ENCODE results near the gene EPHB6.

EPHB6 gene

DNA sequence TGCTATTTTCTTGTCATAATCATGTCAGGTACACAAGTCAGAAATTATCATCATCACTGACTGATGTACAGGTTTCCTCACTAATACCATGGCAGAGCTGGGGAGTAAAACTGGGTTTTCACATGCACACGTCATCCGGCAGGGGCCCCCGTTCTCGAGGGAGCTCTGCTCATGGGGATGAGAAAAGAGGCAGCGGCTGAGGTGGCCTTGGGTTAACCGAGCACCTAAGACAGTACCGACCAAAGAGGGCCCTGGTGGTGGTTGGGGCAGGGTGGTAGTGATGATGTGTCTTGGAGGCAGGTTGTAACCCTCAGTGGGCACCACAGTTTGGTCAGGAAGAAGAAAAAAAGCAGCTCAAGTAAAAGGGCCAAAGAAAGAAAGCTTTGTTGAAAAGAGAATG, 42.8 kb downstream of the EPHB6 start:
- Histone ChIP-seq H3K36me3 (ENCODE audit: control insufficient read depth, insufficient read depth, low read length) (no peaks in the 10 kb centered on the region), H3K4me3 (ENCODE audit: low read depth, low read length) (no peak overlapping the region), H3K27ac (no peak overlapping the region), H3K9ac (no peak overlapping the region), H2AFZ (no peak overlapping the region), H3K4me1 (no peaks in the 10 kb centered on the region), H3K4me2 (ENCODE audit: low read length) (no peak overlapping the region), H3K79me2 (no peaks in the 10 kb centered on the region), H3K27me3 (ENCODE audit: control insufficient read depth, insufficient read depth, low read length) (no peaks in the 10 kb centered on the region), H3K9me3 (ENCODE audit: control insufficient read depth, low read length) (no peaks in the 10 kb centered on the region)
- TF ChIP-seq CTCF (IDR thresholded peaks at IDR 0.05) = no peak

DNA sequence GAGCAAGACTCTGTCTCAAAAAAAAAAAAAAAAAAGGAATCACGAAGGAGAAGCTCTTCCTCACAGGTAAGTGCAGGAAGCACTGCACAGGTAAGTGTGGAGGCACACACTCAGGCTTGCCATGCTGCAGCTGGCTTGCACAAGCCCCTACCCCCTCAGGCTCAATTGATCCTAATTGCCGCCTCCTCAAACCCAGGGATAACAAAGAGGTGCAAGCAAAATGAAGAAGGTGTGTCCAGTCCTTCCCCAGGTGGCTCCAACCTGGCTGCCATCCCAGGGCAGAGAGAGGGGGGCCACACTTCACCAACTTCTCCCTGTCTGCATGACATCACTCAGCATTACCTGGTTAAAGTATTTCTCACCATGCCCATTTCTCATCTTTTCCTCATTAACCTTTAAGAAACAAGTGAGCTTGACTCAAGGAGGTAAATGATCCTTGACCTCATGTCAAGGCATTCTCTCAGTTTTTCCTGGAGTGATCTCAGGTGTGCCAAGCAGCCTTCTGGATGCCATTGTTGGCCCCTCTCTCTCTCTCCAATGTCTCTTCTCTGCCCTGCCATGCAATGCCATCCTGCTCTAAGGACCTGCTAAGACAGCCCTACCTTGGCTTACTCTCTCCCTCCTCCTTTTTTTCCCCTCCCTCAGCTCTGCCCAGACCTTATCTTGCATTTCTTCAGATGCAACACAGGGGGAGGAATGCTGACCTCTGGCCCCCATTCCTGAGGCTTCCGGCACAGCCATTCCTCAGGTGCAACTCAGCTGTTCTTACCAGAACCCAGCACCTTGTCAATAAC, 43.7 kb downstream of the EPHB6 start:
- TF ChIP-seq CTCF (IDR thresholded peaks at IDR 0.05) = no peak
- Histone ChIP-seq H3K27me3 (ENCODE audit: control insufficient read depth, insufficient read depth, low read length) (no peaks in the 10 kb centered on the region), H3K9me3 (ENCODE audit: control insufficient read depth, low read length) (no peaks in the 10 kb centered on the region), H3K79me2 (no peaks in the 10 kb centered on the region), H3K4me3 (ENCODE audit: low read depth, low read length) (no peak overlapping the region), H3K4me1 (no peaks in the 10 kb centered on the region), H3K4me2 (ENCODE audit: low read length) (no peak overlapping the region), H2AFZ (no peak overlapping the region), H3K9ac (no peak overlapping the region), H3K36me3 (ENCODE audit: control insufficient read depth, insufficient read depth, low read length) (no peaks in the 10 kb centered on the region), H3K27ac (no peak overlapping the region)

DNA sequence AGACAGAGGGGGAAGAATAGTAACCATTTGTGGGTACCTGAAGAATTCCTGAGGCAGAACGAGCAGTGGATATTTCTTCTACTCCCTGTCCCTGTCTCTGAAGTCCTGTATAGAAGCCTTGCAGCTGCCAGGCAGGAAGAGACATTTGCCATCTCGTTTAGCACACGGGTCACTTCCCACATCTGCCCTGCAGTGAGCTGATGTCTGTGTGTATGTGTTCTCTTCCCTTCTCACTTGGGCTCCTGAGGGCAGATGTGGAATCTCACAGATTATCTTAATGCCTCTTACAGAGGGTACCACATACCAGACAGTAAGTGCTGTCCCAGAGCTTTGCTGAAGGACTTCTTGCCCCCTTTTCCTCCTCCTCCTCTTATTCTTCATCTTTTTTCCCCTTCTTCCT, 44.8 kb downstream of the EPHB6 start:
- Histone ChIP-seq H3K4me3 (ENCODE audit: low read depth, low read length) (no peak overlapping the region), H3K9ac (no peak overlapping the region), H3K27ac (no peak overlapping the region), H3K27me3 (ENCODE audit: control insufficient read depth, insufficient read depth, low read length) (no peaks in the 10 kb centered on the region), H3K79me2 (no peaks in the 10 kb centered on the region), H3K4me2 (ENCODE audit: low read length) (no peak overlapping the region), H3K4me1 (no peaks in the 10 kb centered on the region), H3K36me3 (ENCODE audit: control insufficient read depth, insufficient read depth, low read length) (no peaks in the 10 kb centered on the region), H3K9me3 (ENCODE audit: control insufficient read depth, low read length) (no peaks in the 10 kb centered on the region), H2AFZ (no peak overlapping the region)
- TF ChIP-seq CTCF (IDR thresholded peaks at IDR 0.05) = no peak

DNA sequence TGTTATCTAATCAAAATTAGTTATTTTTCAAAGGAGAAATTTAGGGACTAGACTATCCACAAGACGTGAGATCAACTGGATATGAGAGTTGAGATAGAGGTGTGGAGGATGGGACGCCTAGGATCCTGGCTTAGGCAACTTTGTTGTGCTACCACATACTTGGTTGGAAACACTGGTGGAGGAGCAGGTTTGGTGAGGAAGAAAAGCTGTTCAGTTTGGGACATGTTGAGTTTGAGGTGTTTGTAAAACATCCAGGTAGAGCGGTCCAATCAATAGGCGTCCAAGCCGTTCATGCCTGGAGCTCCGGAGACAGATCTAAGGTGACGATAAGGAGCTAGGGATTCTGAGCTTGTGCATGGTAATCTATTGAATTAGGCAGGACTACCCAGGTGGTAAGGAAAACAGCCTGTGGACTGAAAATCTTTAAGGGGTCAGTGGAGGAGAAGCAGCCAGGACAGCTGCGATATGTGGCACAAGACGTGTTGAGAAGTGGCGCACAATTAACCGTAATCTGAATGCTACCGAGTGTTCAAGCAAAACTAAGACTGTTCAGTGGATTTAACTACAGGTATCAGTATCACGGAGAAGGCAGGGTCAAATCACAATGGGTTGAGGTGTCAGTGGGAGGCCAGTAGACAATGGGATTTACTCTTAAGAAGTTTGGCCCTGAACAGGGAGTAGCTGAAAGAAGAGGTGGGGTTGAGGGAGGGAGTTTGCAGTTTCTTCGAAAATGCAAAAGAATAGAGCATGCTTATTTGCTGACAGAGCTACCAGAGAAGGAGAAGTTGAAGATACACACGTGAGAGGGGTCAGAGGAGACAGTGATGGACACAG, 46.8 kb downstream of the EPHB6 start:
- H2AFZ ChIP-seq = no peak overlapping the region
- H3K9ac ChIP-seq = no peak overlapping the region
- H3K4me1 ChIP-seq = no peaks in the 10 kb centered on the region
- H3K27me3 ChIP-seq (ENCODE audit: control insufficient read depth, insufficient read depth, low read length) = no peaks in the 10 kb centered on the region
- H3K36me3 ChIP-seq (ENCODE audit: control insufficient read depth, insufficient read depth, low read length) = no peaks in the 10 kb centered on the region
- H3K4me2 ChIP-seq (ENCODE audit: low read length) = no peak overlapping the region
- TF ChIP-seq CTCF (IDR thresholded peaks at IDR 0.05) = no peak
- H3K27ac ChIP-seq = no peak overlapping the region
- no peak overlapping the region for H3K4me3 ChIP-seq (ENCODE audit: low read depth, low read length)
- no peaks in the 10 kb centered on the region for H3K9me3 ChIP-seq (ENCODE audit: control insufficient read depth, low read length)
- no peaks in the 10 kb centered on the region for H3K79me2 ChIP-seq

Data from parathyroid adenoma (tissue), 2 donors.